Measurements from ENCODE around the gene DNAJC22. TPM values are rescaled to one million over a fixed set of nuclear protein-coding genes. Genes with fewer than 3 reads are reported as not detected.

Gene DNAJC22
- total and polyA plus RNA-seq, 2 of the 13 experiments (the other 11 are each of a cell fraction or from before 2014, with no cell fraction given), result 25.2 to 31.7 TPM

DNA sequence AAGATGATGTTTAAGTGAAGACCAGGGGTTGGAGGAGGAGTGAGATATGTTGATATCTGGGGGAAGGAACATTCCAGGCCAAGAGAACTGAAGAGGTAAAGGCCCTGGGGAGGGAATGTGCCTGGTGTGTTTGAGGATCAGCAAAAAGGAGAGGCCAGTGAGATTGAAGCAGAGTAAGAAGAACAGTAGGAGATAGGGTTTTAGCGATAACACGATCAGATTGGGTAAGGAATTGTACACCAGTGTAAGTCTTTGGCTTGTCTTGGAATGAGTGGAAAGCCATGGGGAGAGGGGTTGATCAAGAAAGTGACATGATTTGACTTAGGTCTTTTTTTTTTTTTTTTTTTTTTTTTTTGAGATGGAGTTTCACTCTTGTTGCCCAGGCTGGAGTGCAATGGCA is 18.8 kb upstream of the DNAJC22 start (continued):
- no peak for TF ChIP-seq ZNF34 (CRISPR knock-in tag; IDR thresholded peaks at IDR 0.05; ENCODE audit: borderline replicate concordance)

DNA sequence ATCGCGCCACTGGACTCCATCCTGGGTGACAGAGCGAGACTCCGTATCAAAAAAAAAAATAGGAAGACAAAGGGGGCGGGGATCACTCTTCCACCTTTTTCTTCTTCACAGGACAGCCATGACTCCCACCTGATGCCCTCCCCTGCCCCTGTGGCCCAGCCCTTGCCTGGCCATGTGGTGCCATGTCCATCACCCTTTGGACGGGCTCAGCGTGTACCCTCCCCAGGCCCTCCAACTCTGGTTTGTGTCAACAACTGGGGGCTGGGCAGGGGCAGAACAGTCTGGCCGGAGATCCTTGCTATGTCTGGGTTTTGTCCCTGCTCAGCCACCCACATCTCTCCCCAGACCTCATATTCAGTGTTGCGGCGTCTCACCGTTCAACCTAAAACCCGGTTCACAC is 17.9 kb upstream of the DNAJC22 start:
- no TSS peak for BruUV-seq (replicated peaks)
- Histone ChIP-seq H3K36me3 (replicated peaks in 1 of 2; ENCODE audit: control insufficient read depth in 1 of 2, insufficient read depth in 2 of 2, low read length in 2 of 2) (peaks cover 16 to 43% of the 10 kb centered on the region in 2 experiments), H4K20me1 (ENCODE audit: insufficient read depth, low read length) (no peaks in the 10 kb centered on the region), H3K9me3 (ENCODE audit: low read length) (no peaks in the 10 kb centered on the region), H3K9ac (ENCODE audit: insufficient read depth, low read depth, low read length) (no peak overlapping the region), H2AFZ (ENCODE audit: low read length) (no peak overlapping the region), H3K27ac (ENCODE audit: extremely low read length, insufficient read depth, low read length) (no peak overlapping the region), H3K4me1 (ENCODE audit: insufficient read depth, low read length) (peaks cover 21% of the 10 kb centered on the region), H3K79me2 (ENCODE audit: insufficient read depth, low read length) (peaks cover 3% of the 10 kb centered on the region), H3K4me2 (ENCODE audit: low read depth, low read length) (no peak overlapping the region), H3K27me3 (ENCODE audit: control insufficient read depth in 1 of 2, insufficient read depth in 2 of 2, low read length in 2 of 2) (no peaks in the 10 kb centered on the region), H3K4me3 (replicated peaks in 1 of 3; ENCODE audit: insufficient read depth in 1 of 3, low read depth in 2 of 3, low read length in 3 of 3) (no peak overlapping the region)
- ATAC-seq (no peak), FAIRE-seq (no peak), DNase-seq (ENCODE audit: low spot score) (no peak)
- POLR2A ChIA-PET, result no interaction called here
- intact Hi-C loops (cut with micrococcal nuclease; ENCODE audit: unreplicated experiment) (no loop called here), in situ Hi-C loops (cut with HindIII; ENCODE audit: extremely low pct_ligation_motif_present, low pct_unique_long_range_greater_than_20kb) (no loop called here)
- TF ChIP-seq, protein P1, sequence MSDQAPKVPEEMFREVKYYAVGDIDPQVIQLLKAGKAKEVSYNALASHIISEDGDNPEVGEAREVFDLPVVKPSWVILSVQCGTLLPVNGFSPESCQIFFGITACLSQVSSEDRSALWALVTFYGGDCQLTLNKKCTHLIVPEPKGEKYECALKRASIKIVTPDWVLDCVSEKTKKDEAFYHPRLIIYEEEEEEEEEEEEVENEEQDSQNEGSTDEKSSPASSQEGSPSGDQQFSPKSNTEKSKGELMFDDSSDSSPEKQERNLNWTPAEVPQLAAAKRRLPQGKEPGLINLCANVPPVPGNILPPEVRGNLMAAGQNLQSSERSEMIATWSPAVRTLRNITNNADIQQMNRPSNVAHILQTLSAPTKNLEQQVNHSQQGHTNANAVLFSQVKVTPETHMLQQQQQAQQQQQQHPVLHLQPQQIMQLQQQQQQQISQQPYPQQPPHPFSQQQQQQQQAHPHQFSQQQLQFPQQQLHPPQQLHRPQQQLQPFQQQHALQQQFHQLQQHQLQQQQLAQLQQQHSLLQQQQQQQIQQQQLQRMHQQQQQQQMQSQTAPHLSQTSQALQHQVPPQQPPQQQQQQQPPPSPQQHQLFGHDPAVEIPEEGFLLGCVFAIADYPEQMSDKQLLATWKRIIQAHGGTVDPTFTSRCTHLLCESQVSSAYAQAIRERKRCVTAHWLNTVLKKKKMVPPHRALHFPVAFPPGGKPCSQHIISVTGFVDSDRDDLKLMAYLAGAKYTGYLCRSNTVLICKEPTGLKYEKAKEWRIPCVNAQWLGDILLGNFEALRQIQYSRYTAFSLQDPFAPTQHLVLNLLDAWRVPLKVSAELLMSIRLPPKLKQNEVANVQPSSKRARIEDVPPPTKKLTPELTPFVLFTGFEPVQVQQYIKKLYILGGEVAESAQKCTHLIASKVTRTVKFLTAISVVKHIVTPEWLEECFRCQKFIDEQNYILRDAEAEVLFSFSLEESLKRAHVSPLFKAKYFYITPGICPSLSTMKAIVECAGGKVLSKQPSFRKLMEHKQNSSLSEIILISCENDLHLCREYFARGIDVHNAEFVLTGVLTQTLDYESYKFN (CRISPR knock-in tag; conservative IDR thresholded peaks at IDR 0.05), result no peak
- CTCF ChIA-PET (ENCODE audit: low intra/inter-chr PET ratio, low total read pairs), result no interaction called here
- 98% methylated on average over 12 of the region's 12 CpGs for WGBS (ENCODE audit: low lambda C conversion rate)
